ENCODE results near the gene LGALS8. TPM values are rescaled to one million over a fixed set of nuclear protein-coding genes. Genes with fewer than 3 reads are reported as not detected.

LGALS8 gene
- total RNA-seq, 1 donor from 2014 or later: 33.3 TPM

DNA sequence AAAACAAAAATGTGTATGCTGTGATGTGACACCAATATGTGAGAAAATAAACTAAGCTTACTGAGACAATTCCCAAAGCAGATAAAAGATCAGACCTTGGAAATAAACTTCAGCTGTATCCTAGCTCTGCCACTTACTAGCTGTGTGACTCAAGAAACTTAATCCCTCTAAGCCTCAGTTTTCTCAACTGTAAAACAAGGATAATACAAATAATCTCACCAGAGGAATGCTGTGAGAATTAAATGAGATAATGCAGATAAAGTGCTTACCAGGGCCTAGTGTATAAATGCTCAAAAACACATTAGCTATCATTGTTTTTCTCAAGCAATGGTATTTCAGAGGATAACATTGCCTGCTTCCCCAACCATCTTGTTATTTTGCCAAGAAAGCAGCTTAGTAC lies 78.4 kb downstream of the LGALS8 start:
- no peaks in the 10 kb centered on the region for H3K36me3 Mint-ChIP-seq (ENCODE audit: unreplicated experiment)
- no peaks in the 10 kb centered on the region for H3K9me3 Mint-ChIP-seq (ENCODE audit: unreplicated experiment)

More for the DNA sequence above, 78.4 kb downstream of the LGALS8 start:
- Mint-ChIP-seq H3K27me3 (ENCODE audit: unreplicated experiment) (no peaks in the 10 kb centered on the region), H3K4me1 (ENCODE audit: low read depth, unreplicated experiment) (peaks cover 5% of the 10 kb centered on the region), H3K4me3 (ENCODE audit: unreplicated experiment) (no peak overlapping the region), H3K27ac (ENCODE audit: unreplicated experiment) (no peak overlapping the region)
- no peak for DNase-seq
- TF ChIP-seq, protein P1, sequence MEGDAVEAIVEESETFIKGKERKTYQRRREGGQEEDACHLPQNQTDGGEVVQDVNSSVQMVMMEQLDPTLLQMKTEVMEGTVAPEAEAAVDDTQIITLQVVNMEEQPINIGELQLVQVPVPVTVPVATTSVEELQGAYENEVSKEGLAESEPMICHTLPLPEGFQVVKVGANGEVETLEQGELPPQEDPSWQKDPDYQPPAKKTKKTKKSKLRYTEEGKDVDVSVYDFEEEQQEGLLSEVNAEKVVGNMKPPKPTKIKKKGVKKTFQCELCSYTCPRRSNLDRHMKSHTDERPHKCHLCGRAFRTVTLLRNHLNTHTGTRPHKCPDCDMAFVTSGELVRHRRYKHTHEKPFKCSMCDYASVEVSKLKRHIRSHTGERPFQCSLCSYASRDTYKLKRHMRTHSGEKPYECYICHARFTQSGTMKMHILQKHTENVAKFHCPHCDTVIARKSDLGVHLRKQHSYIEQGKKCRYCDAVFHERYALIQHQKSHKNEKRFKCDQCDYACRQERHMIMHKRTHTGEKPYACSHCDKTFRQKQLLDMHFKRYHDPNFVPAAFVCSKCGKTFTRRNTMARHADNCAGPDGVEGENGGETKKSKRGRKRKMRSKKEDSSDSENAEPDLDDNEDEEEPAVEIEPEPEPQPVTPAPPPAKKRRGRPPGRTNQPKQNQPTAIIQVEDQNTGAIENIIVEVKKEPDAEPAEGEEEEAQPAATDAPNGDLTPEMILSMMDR (IDR thresholded peaks at IDR 0.05; ENCODE audit: partially characterized antibody, unreplicated experiment): no peak

Other genes starting within 250 kb of the LGALS8 start
- gene ERO1B, start 242.0 kb upstream of the LGALS8 start, total RNA-seq (ENCODE audit: unreplicated experiment): 3.0 TPM
- 0.98 TPM for gene EDARADD, start 129.7 kb upstream of the LGALS8 start, total RNA-seq (ENCODE audit: unreplicated experiment)
- gene HEATR1, start 80.5 kb downstream of the LGALS8 start, total RNA-seq (ENCODE audit: unreplicated experiment): 31.7 TPM
- gene ACTN2, start 162.5 kb downstream of the LGALS8 start, total RNA-seq (ENCODE audit: unreplicated experiment): 2.7 TPM

All from glutamatergic neuron (in vitro differentiated cells).